Sigmoid colon (tissue), 7 donors: ENCODE measurements around the gene SCARF1. TPM values are rescaled to one million over a fixed set of nuclear protein-coding genes. Genes with fewer than 3 reads are reported as not detected.

Source experiments
- DNase-seq: peaks from one replicate; pipeline ENCODE4 v3.0.0-alpha.2; 2019
- H3K27ac ChIP-seq, 4 donors: fragments of 200-600 bp; sonication (generic); one replicate each; pipeline ENCODE4 v1.5.1; 2016 to 2019; ENCODE audit warnings: mild to moderate bottlenecking in 1 of 4
- H3K27me3 ChIP-seq, 3 donors: fragments of 200-600 bp; sonication (generic); one replicate each; pipeline ENCODE4 v1.5.1; 2019; ENCODE audit warnings: mild to moderate bottlenecking in 1 of 3
- H3K36me3 ChIP-seq, 4 donors: fragments of 200-600 bp; sonication (generic); one replicate each; pipeline ENCODE4 v1.5.1; 2016 to 2019
- H3K4me1 ChIP-seq, 4 donors: fragments of 200-600 bp; sonication (generic); one replicate each; pipeline ENCODE4 v1.5.1; 2017 to 2019
- H3K4me3 ChIP-seq, 4 donors: fragments of 200-600 bp; sonication (generic); one replicate each; pipeline ENCODE4 v1.5.1; 2017 to 2019; ENCODE audit warnings: mild to moderate bottlenecking in 2 of 4, moderate library complexity in 1 of 4
- H3K9me3 ChIP-seq, 4 donors: fragments of 200-600 bp in 3 of 4; sonication (generic) in 3 of 4; one replicate each; pipeline versions ENCODE4 v1.5.1 to v1.6.1; 2013 to 2019
- EP300 ChIP-seq, 4 donors: sonication (generic); formaldehyde crosslinking; IDR thresholded peaks; one replicate each; pipeline ENCODE4 v1.6.1; 2017; ENCODE audit warnings: antibody characterized with exemption in 4 of 4
- POLR2A ChIP-seq, 2 donors: fragments of 450-650 bp; IDR thresholded peaks; one replicate each; pipeline ENCODE4 v1.6.1; 2016; ENCODE audit warnings: antibody characterized with exemption in 2 of 2, mild to moderate bottlenecking in 2 of 2, moderate library complexity in 2 of 2
- POLR2AphosphoS5 ChIP-seq, 4 donors: sonication (generic); formaldehyde crosslinking; IDR thresholded peaks; one replicate each; pipeline ENCODE4 v1.6.1; 2017; ENCODE audit warnings: antibody characterized with exemption in 4 of 4
- WGBS, 2 donors: extraction: QIAGEN DNeasy Blood & Tissue Kit; methylation state at CpG; one replicate each; pipeline ENCODE4 v1.1.7; 2013; 5-methylcytosine and 5-hydroxymethylcytosine counted together
- intact Hi-C: fragments of 100-400 bp; cut with DNase I; formaldehyde crosslinking; loops from one replicate; pipeline ENCODE4 v1.15.1; 2023
- polyA plus RNA-seq, 3 donors: library from polyadenylated mRNA; stranded (reverse); fragments of 200-250 nt; gene quantifications; one replicate each; pipeline ENCODE4 v1.2.3, GENCODE V29; 2013
- total RNA-seq, 4 donors: library from RNA; depleted of rRNA; stranded (reverse); fragments of >200 nt; gene quantifications; one replicate each; pipeline ENCODE4 v1.1.0, GENCODE V29; 2016
- TF ChIP-seq, protein P1 (sequence below), 4 experiments: fragments of 450-650 bp in 3 of 4; fragments of 200-600 bp in 1 of 4; IDR thresholded peaks; one replicate each; pipeline ENCODE4 v1.5.1; 2016 to 2019; ENCODE audit warnings: antibody characterized with exemption in 4 of 4, mild to moderate bottlenecking in 3 of 4, moderate library complexity in 2 of 4
- donor health status: healthy with polysubstance abuse.
- donor health status: Bipolar disorder and iron deficiency.
- donor health status: healthy.

Gene SCARF1
- total and polyA plus RNA-seq, 7 donors, result 2.1 to 10.2 (median 5.4) TPM

DNA sequence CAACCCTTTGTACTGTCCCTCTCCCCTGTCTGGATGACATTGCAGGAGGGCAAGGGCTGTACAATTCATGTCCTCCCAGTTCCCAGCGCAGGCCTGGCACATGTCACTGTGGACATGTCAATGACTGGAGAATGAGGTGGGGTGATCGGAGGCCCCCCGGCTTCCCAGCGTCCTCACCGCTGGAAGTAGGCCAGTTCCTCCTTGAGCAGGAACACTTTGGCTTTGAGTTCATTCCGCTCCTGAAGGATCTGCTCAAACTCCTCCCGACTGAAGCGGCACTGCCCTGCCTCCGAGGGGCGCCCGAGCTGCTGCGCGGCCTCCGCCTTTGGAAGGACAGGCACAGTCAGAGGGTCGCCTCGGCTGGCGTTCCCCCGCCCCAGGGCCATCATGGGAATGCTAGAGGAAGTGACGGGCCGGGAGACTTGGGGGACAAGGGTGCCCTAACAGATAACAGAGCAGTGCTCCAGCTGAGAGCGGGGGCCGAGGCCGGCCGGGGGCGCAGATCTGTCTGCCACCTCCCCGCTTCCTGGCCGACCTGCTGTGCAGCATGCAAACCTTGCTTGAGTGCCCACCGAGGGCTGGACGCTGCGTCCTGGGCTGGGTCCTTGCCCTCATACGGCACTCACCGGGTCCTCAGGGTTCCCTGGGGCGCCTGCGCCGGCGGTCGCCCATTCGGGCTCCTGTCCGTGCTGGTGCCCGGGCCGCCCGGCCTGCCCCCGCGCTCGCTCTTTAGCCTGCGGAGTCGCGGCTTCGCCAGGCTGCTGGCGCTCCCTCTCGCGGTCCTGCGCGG lies 2.8 kb upstream of the SCARF1 start:
- peak overlapping the region; percentile 17 to 89 (median 84) for H3K4me3 ChIP-seq
- TF ChIP-seq EP300 (IDR thresholded peaks at IDR 0.05) (no peak), POLR2AphosphoS5 (IDR thresholded peaks at IDR 0.05) (peak in 3 of 4 donors; percentile 12 to 55 (median 44)), POLR2A (IDR thresholded peaks at IDR 0.05) (no peak)
- TF ChIP-seq, protein P1, sequence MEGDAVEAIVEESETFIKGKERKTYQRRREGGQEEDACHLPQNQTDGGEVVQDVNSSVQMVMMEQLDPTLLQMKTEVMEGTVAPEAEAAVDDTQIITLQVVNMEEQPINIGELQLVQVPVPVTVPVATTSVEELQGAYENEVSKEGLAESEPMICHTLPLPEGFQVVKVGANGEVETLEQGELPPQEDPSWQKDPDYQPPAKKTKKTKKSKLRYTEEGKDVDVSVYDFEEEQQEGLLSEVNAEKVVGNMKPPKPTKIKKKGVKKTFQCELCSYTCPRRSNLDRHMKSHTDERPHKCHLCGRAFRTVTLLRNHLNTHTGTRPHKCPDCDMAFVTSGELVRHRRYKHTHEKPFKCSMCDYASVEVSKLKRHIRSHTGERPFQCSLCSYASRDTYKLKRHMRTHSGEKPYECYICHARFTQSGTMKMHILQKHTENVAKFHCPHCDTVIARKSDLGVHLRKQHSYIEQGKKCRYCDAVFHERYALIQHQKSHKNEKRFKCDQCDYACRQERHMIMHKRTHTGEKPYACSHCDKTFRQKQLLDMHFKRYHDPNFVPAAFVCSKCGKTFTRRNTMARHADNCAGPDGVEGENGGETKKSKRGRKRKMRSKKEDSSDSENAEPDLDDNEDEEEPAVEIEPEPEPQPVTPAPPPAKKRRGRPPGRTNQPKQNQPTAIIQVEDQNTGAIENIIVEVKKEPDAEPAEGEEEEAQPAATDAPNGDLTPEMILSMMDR (IDR thresholded peaks at IDR 0.05), result peak in 2 of 4 experiments; percentile 51 to 77
- intact Hi-C loops, result loop anchor here (1.0 to 5.0 kb wide), 4 partner anchors 66 to 381 kb away; no protein-coding TSS in a partner anchor
- peak overlapping the region; percentile 100 for H3K27ac ChIP-seq
- no peaks in the 10 kb centered on the region for H3K27me3 ChIP-seq
- 16 to 20% methylated on average over 54 of the region's 54 CpGs for WGBS, 2 donors
- H3K4me1 ChIP-seq, result peaks cover 0 to 54% (median 49%) of the 10 kb centered on the region in 4 donors
- H3K36me3 ChIP-seq, result peaks cover 29 to 33% (median 31%) of the 10 kb centered on the region in 4 donors
- DNase-seq, result peak; percentile 85
- H3K9me3 ChIP-seq, result no peaks in the 10 kb centered on the region

DNA sequence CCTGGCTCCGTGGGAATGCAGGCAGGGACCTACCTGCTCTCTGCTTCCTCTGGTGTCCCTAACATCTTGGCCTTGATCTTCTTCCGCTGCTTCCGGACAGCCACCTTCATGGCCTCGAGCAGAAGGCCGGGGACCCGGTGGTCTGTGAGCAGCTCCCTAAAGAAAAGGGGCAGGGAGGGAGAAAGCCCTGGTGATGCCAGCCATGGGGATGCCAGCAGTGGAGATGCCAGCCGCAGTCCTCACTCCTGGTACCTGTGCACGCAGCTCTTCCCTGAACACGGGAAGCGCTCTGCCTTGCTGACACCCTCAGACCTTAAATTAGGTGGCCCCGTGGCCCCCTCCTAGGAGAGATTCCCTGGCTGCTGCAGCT lies 2.3 kb upstream of the SCARF1 start:
- Histone ChIP-seq H3K4me3 (peak overlapping the region in 1 of 4 donors; percentile 81), H3K27ac (peak overlapping the region; percentile 100), H3K4me1 (peaks cover 0 to 56% (median 51%) of the 10 kb centered on the region in 4 donors), H3K27me3 (peaks cover 0 to 1% (median 0%) of the 10 kb centered on the region in 3 donors), H3K36me3 (peaks cover 23 to 27% (median 25%) of the 10 kb centered on the region in 4 donors), H3K9me3 (no peaks in the 10 kb centered on the region)
- 80 to 82% methylated on average over 11 of the region's 11 CpGs for WGBS, 2 donors
- TF ChIP-seq EP300 (IDR thresholded peaks at IDR 0.05), result no peak
- TF ChIP-seq, protein P1 (IDR thresholded peaks at IDR 0.05), result no peak
- TF ChIP-seq POLR2A (IDR thresholded peaks at IDR 0.05), result no peak
- no peak for TF ChIP-seq POLR2AphosphoS5 (IDR thresholded peaks at IDR 0.05)
- no peak for DNase-seq
- intact Hi-C loops, result loop anchor here (1.0 to 5.0 kb wide), 4 partner anchors 67 to 380 kb away; no protein-coding TSS in a partner anchor

DNA sequence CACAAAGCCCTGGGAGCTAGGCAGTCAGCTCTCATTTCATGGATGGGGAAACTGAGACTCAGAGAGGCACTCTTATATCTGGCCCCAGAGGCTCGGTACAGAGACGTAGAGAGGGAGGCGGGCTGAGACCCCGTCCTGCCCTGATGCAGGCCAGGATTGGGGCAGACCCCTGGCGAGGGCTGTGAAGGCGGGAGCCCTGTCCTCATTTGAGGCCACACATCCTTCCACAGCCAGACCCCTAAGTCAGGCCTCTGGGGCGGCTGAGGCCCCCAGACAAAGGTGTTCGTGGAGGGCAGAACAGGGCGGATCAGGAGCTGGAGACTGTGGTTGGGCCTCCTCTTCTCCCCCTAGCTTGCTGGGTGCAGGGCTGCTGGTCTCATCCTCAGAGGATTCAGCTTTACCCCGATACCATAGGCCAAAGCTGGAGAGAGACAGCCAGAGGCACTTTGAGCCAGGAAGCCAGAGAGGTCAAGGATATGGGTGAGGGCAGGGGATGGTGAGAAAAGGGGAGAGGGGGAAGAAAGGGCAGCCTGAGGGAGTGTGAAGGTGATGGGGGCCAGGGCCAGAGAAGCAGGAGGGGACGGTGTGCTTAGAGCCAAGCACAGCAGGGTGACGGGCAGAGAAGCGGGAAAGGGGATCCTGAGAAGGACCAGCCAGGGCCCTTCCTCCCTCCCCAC lies 805 bp upstream of the SCARF1 start:
- Histone ChIP-seq H3K4me1 (peaks cover 0 to 56% (median 51%) of the 10 kb centered on the region in 4 donors), H3K9me3 (no peaks in the 10 kb centered on the region), H3K27me3 (peaks cover 0 to 3% (median 0%) of the 10 kb centered on the region in 3 donors), H3K4me3 (no peak overlapping the region), H3K27ac (peak overlapping the region; percentile 100), H3K36me3 (peaks cover 9 to 12% (median 11%) of the 10 kb centered on the region in 4 donors)
- DNase-seq, result no peak
- no peak for TF ChIP-seq POLR2A (IDR thresholded peaks at IDR 0.05)
- no peak for TF ChIP-seq EP300 (IDR thresholded peaks at IDR 0.05)
- TF ChIP-seq POLR2AphosphoS5 (IDR thresholded peaks at IDR 0.05), result no peak
- TF ChIP-seq, protein P1 (IDR thresholded peaks at IDR 0.05), result no peak
- intact Hi-C loops, result loop anchor here (5.0 kb wide), 1 partner anchor 379 kb away; no protein-coding TSS in a partner anchor
- WGBS, 2 donors, result 93 to 95% methylated on average over 13 of the region's 13 CpGs

DNA sequence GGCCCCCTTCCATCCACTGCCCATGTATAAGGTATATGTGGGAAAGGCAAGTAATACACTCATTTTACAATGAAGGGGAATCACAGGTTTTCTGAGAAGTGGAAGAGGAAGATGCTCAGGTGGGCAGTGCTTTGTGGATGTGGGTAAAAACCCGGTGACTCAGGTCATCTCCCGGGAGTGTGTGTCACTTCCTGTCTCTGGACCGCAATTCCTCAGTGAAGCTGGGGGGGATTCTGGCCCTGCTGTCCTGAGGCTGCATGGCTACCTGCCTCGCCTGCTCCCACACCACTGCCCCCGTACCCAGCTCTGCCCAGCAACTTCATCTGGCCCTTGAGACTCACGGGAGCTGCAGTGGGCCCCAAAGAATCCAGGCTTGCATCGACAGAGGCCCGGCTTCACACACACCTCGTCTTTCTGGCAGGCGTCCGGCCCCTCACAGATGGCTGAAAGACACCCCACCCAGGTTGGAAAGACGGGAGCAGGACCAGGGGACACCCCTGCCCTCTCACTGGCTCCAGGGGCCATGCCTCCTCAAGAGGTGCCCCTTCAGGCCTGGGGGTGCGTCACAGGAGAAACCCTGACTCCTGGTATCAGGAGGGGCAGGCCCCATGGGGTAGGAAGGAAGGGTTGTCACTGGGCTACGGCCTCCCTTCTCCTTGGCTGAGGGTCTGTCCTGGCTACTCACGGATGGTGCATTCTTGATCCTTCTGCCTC lies 882 bp downstream of the SCARF1 start:
- Histone ChIP-seq H3K9me3 (no peaks in the 10 kb centered on the region), H3K27ac (peak overlapping the region; percentile 30 to 100 (median 61)), H3K36me3 (no peaks in the 10 kb centered on the region), H3K4me3 (peak overlapping the region in 3 of 4 donors; percentile 25 to 51 (median 34)), H3K4me1 (peaks cover 0 to 42% (median 40%) of the 10 kb centered on the region in 4 donors), H3K27me3 (peaks cover 0 to 3% (median 0%) of the 10 kb centered on the region in 3 donors)
- TF ChIP-seq, protein P1 (IDR thresholded peaks at IDR 0.05), result no peak
- TF ChIP-seq POLR2A (IDR thresholded peaks at IDR 0.05) (no peak), POLR2AphosphoS5 (IDR thresholded peaks at IDR 0.05) (peak in 1 of 4 donors; percentile 16)
- DNase-seq, result no peak
- WGBS, 2 donors, result 57 to 81% methylated on average over 15 of the region's 15 CpGs
- intact Hi-C loops, result loop anchor here (5.0 kb wide), 1 partner anchor 377 kb away; no protein-coding TSS in a partner anchor
